Measurements from ENCODE around the gene SLC25A19.

- no peak for TF ChIP-seq CTCF (IDR thresholded peaks at IDR 0.05; ENCODE audit: low read depth, low read length)
- TF ChIP-seq POLR2A (IDR thresholded peaks at IDR 0.05; ENCODE audit: extremely low read depth, insufficient read length): no peak
- TF ChIP-seq MYC (IDR thresholded peaks at IDR 0.05; ENCODE audit: low read depth, low read length): no peak
- TF ChIP-seq MAX (IDR thresholded peaks at IDR 0.05; ENCODE audit: low read depth, low read length): no peak
These were observed 29.0 kb upstream of the SLC25A19 start for GRCh38 chr17:75318211-75318610.
